ENCODE results near the gene KANK2. TPM values are rescaled to one million over a fixed set of nuclear protein-coding genes. Genes with fewer than 3 reads are reported as not detected.

KANK2 gene
- total RNA-seq, 5 donors from 2014 or later (not counting 1 experiment from before 2014, with no cell fraction given), result 0.68 to 1.9 (median 1.2) TPM

DNA sequence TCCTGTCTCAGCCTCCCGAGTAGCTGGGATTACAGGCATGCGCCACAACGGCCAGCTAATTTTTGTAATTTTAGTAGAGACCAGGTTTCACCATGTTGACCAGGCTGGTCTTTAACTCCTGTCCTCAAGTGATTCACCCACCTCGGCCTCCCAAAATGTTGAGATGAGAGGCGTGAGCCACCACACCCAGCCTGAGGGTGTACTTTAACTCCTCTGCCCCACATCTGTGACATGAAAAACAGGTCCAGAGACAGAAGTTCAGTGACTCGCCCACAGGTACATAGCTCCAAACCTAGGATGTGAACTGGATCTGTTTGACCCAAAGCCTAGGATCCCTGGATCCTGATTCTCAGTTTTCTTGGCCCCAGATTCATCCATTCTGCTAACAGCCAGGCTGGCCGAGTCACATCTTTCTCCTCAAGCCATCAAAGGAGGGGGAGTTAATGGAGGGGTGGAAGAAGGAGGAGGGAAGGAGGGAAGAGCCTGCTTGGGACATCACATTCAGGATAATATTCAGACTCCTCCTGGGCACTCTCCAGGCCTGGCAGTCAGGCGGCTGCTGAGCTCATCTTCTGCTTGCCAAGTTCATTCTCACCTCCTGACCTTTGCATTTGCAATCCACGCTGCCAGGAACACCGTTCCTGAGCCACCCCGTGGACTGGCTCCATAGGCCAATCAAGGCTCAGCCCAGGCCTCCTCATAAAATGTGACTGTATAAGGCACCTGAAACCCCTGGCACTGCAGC is 44.9 kb downstream of the KANK2 start:
- DNase-seq, result no peak
- no peak overlapping the region for H3K4me3 ChIP-seq (ENCODE audit: control insufficient read depth in 1 of 2, extremely low read depth in 1 of 2, low read length in 1 of 2)
- ChIA-PET POLR2A (no interaction called here), CTCF (no interaction called here)
- H3K27ac ChIP-seq (ENCODE audit: low read length), result no peak overlapping the region
- no peaks in the 10 kb centered on the region for H3K9me3 ChIP-seq
- no peaks in the 10 kb centered on the region for H3K27me3 ChIP-seq (replicated peaks in 1 of 2; ENCODE audit: control insufficient read depth in 2 of 2, extremely low read depth in 1 of 2, insufficient read depth in 2 of 2, low read length in 1 of 2)
- Mint-ChIP-seq H3K27me3 (no peaks in the 10 kb centered on the region), H3K4me1 (peaks cover 10 to 17% (median 14%) of the 10 kb centered on the region in 3 donors), H3K27ac (no peak overlapping the region), H3K9me3 (no peaks in the 10 kb centered on the region), H3K4me3 (no peak overlapping the region), H3K36me3 (no peaks in the 10 kb centered on the region)
- no peaks in the 10 kb centered on the region for H3K36me3 ChIP-seq (ENCODE audit: control insufficient read depth in 2 of 2, extremely low read depth in 1 of 2, insufficient read depth in 1 of 2, low read length in 1 of 2)
- peaks cover 3 to 18% of the 10 kb centered on the region in 2 experiments for H3K4me1 ChIP-seq (ENCODE audit: control insufficient read depth in 1 of 2, extremely low read depth in 1 of 2, insufficient read depth in 2 of 2, low read length in 2 of 2)
- WGBS (ENCODE audit: insufficient coverage), result 98% methylated on average over 8 of the region's 11 CpGs
- no peak for ATAC-seq (replicated peaks in 1 of 4)

DNA sequence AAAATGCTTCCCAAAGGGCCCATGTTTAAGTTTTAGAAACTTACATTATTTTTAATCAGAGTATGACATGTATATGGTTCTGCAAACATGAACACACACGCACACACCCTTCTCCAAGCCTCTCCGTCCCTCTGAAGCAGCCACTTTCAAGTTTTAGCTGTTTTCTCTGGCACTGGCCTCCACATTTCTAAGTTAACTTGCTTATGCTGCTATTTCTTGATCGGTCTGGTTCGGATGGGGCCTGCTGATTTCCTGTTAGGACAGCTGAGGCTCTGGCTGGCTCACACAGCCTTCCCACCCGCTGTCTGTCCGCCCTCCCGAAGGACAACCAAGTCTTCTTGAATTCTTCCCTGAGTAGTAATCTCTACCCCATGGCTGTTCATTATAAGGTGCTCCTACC is 46.2 kb downstream of the KANK2 start:
- Mint-ChIP-seq H3K9me3 (no peaks in the 10 kb centered on the region), H3K36me3 (no peaks in the 10 kb centered on the region), H3K27me3 (no peaks in the 10 kb centered on the region), H3K4me3 (no peak overlapping the region), H3K27ac (no peak overlapping the region), H3K4me1 (peaks cover 10 to 17% (median 14%) of the 10 kb centered on the region in 3 donors)
- Histone ChIP-seq H3K27me3 (replicated peaks in 1 of 2; ENCODE audit: control insufficient read depth in 2 of 2, extremely low read depth in 1 of 2, insufficient read depth in 2 of 2, low read length in 1 of 2) (no peaks in the 10 kb centered on the region), H3K4me1 (ENCODE audit: control insufficient read depth in 1 of 2, extremely low read depth in 1 of 2, insufficient read depth in 2 of 2, low read length in 2 of 2) (peaks cover 2 to 14% of the 10 kb centered on the region in 2 experiments), H3K36me3 (ENCODE audit: control insufficient read depth in 2 of 2, extremely low read depth in 1 of 2, insufficient read depth in 1 of 2, low read length in 1 of 2) (no peaks in the 10 kb centered on the region), H3K27ac (ENCODE audit: low read length) (no peak overlapping the region), H3K4me3 (ENCODE audit: control insufficient read depth in 1 of 2, extremely low read depth in 1 of 2, low read length in 1 of 2) (no peak overlapping the region), H3K9me3 (no peaks in the 10 kb centered on the region)
- 94% methylated on average over 3 of the region's 7 CpGs for WGBS (ENCODE audit: insufficient coverage)
- POLR2A ChIA-PET, result interaction anchor here in 1 of 2 donors (0.6 kb wide), 1 partner anchor 305 kb away, joined by 3 read pairs; no protein-coding TSS in a partner anchor
- DNase-seq, result no peak
- ATAC-seq (replicated peaks in 1 of 4), result no peak
- CTCF ChIA-PET, result interaction anchor here in 1 of 2 donors (0.6 kb wide), 1 partner anchor 118 kb away, joined by 6 read pairs; no protein-coding TSS in a partner anchor

DNA sequence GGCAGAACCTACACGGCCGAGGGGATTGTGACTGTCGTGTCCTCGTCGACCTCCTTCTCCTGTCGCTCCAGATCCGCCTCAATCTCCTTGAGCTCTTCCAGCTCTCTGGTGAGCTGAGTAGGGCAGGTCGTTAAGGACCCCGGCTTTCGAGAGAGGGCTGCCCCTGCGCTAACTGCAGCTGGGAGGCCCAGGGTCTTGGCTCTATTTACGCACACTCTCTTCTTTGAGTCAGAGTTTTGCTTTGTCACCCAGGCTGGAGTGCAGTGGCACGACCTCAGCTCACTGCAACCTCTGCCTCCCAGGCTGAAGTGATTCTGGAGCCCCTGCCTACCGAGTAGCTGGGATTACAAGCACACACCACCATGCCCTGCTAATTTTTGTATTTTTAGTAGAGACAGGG is 49.3 kb downstream of the KANK2 start:
- ChIA-PET CTCF (no interaction called here), POLR2A (no interaction called here)
- no peaks in the 10 kb centered on the region for H3K9me3 ChIP-seq
- Mint-ChIP-seq H3K27ac (no peak overlapping the region), H3K9me3 (no peaks in the 10 kb centered on the region), H3K4me1 (peaks cover 0 to 5% (median 0%) of the 10 kb centered on the region in 3 donors), H3K36me3 (no peaks in the 10 kb centered on the region), H3K27me3 (no peaks in the 10 kb centered on the region), H3K4me3 (no peak overlapping the region)
- H3K27ac ChIP-seq (ENCODE audit: low read length), result no peak overlapping the region
- ATAC-seq (replicated peaks in 1 of 4), result no peak
- no peak for DNase-seq
- no peaks in the 10 kb centered on the region for H3K36me3 ChIP-seq (ENCODE audit: control insufficient read depth in 2 of 2, extremely low read depth in 1 of 2, insufficient read depth in 1 of 2, low read length in 1 of 2)
- H3K4me1 ChIP-seq (ENCODE audit: control insufficient read depth in 1 of 2, extremely low read depth in 1 of 2, insufficient read depth in 2 of 2, low read length in 2 of 2), result peaks cover 0 to 7% of the 10 kb centered on the region in 2 experiments
- 95% methylated on average over 11 of the region's 14 CpGs for WGBS (ENCODE audit: insufficient coverage)
- H3K27me3 ChIP-seq (replicated peaks in 1 of 2; ENCODE audit: control insufficient read depth in 2 of 2, extremely low read depth in 1 of 2, insufficient read depth in 2 of 2, low read length in 1 of 2), result no peaks in the 10 kb centered on the region
- no peak overlapping the region for H3K4me3 ChIP-seq (ENCODE audit: control insufficient read depth in 1 of 2, extremely low read depth in 1 of 2, low read length in 1 of 2)

DNA sequence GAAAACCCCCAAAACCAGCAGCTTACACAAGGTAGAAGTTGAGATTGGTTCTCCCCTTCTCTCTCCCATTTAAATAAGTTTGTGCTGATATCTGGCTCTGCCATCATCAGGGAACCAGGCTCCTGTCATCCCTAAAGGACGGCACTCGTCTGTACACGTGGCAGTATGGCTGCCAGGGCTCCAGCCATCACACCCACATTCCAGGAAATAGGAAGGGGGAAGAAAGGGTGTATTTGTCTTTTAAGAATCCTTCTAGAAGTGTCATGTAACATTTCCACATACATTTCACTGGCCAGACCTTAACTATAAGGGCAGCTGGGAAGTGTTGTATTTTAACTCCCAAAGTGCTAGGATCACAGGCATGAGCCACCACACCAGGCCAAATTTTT is 51.8 kb downstream of the KANK2 start:
- Histone ChIP-seq H3K27ac (ENCODE audit: low read length) (no peak overlapping the region), H3K27me3 (replicated peaks in 1 of 2; ENCODE audit: control insufficient read depth in 2 of 2, extremely low read depth in 1 of 2, insufficient read depth in 2 of 2, low read length in 1 of 2) (peaks cover 0 to 2% of the 10 kb centered on the region in 2 experiments), H3K9me3 (no peaks in the 10 kb centered on the region), H3K4me1 (ENCODE audit: control insufficient read depth in 1 of 2, extremely low read depth in 1 of 2, insufficient read depth in 2 of 2, low read length in 2 of 2) (peaks cover 0 to 12% of the 10 kb centered on the region in 2 experiments), H3K36me3 (ENCODE audit: control insufficient read depth in 2 of 2, extremely low read depth in 1 of 2, insufficient read depth in 1 of 2, low read length in 1 of 2) (no peaks in the 10 kb centered on the region), H3K4me3 (ENCODE audit: control insufficient read depth in 1 of 2, extremely low read depth in 1 of 2, low read length in 1 of 2) (no peak overlapping the region)
- no CpG with 5 or more reads among the region's 3 CpGs for WGBS (ENCODE audit: insufficient coverage)
- no peak for ATAC-seq (replicated peaks in 1 of 4)
- DNase-seq, result no peak
- ChIA-PET POLR2A (no interaction called here), CTCF (no interaction called here)
- H3K36me3 Mint-ChIP-seq, result no peaks in the 10 kb centered on the region
- peaks cover 0 to 7% (median 0%) of the 10 kb centered on the region in 3 donors for H3K4me1 Mint-ChIP-seq
- H3K27me3 Mint-ChIP-seq, result no peaks in the 10 kb centered on the region
- no peaks in the 10 kb centered on the region for H3K9me3 Mint-ChIP-seq
- no peak overlapping the region for H3K27ac Mint-ChIP-seq
- H3K4me3 Mint-ChIP-seq, result no peak overlapping the region

DNA sequence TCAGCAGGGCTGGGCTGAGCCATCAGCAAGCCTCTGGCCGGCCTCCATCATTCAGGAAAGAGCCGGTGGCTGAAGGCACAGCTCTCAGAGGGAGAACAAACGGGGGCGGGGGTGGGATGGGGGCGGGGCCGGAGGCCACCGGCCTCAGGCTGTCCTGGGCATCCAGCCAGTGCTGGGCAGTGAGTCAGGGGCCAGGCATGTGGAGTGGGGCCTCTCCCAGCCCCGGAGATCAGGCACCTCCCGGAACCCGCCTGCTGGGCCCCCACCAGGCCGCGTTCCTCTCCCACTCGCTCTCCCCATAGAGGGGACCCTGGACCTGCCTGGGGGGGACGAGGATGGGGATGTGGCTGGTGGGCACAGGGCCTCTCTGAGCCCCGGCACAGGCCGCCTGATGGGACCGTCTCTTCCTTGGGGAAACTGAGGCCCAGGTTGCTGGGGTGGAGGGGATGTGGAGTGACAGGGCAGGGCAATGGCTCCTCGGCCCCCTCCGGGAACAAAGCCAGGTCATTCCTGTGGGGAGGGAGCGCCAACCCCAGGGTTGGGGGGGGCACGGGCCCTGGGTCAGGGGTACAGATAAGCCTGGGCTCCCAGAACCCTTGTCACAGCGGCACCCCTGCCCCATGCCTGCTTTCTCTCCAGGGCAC is 54.7 kb downstream of the KANK2 start:
- Histone ChIP-seq H3K9me3 (no peaks in the 10 kb centered on the region), H3K4me1 (ENCODE audit: control insufficient read depth in 1 of 2, extremely low read depth in 1 of 2, insufficient read depth in 2 of 2, low read length in 2 of 2) (peaks cover 2 to 29% of the 10 kb centered on the region in 2 experiments), H3K27me3 (replicated peaks in 1 of 2; ENCODE audit: control insufficient read depth in 2 of 2, extremely low read depth in 1 of 2, insufficient read depth in 2 of 2, low read length in 1 of 2) (peaks cover 0 to 15% of the 10 kb centered on the region in 2 experiments), H3K4me3 (ENCODE audit: control insufficient read depth in 1 of 2, extremely low read depth in 1 of 2, low read length in 1 of 2) (no peak overlapping the region), H3K36me3 (ENCODE audit: control insufficient read depth in 2 of 2, extremely low read depth in 1 of 2, insufficient read depth in 1 of 2, low read length in 1 of 2) (no peaks in the 10 kb centered on the region), H3K27ac (ENCODE audit: low read length) (no peak overlapping the region)
- POLR2A ChIA-PET, result no interaction called here
- Mint-ChIP-seq H3K27ac (no peak overlapping the region), H3K27me3 (no peaks in the 10 kb centered on the region), H3K36me3 (no peaks in the 10 kb centered on the region), H3K4me1 (peaks cover 5 to 15% (median 11%) of the 10 kb centered on the region in 3 donors), H3K9me3 (no peaks in the 10 kb centered on the region), H3K4me3 (peak overlapping the region in 1 of 3 donors; percentile 31)
- ATAC-seq (replicated peaks in 1 of 4), result no peak
- 64% methylated on average over 15 of the region's 22 CpGs for WGBS (ENCODE audit: insufficient coverage)
- no peak for DNase-seq
- CTCF ChIA-PET, result no interaction called here

DNA sequence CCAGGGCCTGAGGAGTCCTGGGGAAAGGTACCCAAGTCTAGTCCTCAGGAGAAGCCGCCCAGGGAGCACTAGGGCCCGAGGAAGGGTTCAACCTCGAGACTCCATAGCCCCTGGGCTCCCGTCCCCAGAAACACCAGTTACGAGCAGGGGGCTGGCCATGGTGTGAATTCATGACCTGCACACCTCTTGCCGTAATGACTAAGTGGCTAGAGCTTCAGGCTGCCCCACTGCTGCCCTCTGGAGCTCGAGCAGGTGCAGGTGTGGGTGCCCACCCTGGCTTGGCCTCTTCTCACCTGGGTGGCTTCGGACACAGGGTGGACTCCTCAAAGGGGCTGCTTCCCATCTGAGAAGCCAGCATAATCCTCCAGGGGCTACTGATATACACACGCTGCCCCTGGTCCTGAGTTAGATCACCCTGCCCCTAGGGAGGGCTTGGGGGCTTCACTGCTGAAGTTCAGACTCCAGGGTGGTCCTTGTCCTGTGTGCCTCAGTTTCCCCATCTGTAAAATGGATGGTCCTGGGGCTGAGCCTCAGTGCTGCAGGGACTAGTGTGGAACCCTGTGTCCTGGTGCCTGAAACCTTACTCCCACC is 55.3 kb downstream of the KANK2 start:
- ChIA-PET POLR2A (interaction anchor here in 1 of 2 donors (0.7 kb wide), 1 partner anchor 65 kb away, joined by 3 read pairs; no protein-coding TSS in a partner anchor), CTCF (no interaction called here)
- H3K36me3 Mint-ChIP-seq, result no peaks in the 10 kb centered on the region
- no peaks in the 10 kb centered on the region for H3K27me3 Mint-ChIP-seq
- H3K27me3 ChIP-seq (replicated peaks in 1 of 2; ENCODE audit: control insufficient read depth in 2 of 2, extremely low read depth in 1 of 2, insufficient read depth in 2 of 2, low read length in 1 of 2), result peaks cover 0 to 15% of the 10 kb centered on the region in 2 experiments
- no peak overlapping the region for H3K4me3 Mint-ChIP-seq
- H3K27ac Mint-ChIP-seq, result no peak overlapping the region
- no peak for DNase-seq
- no peaks in the 10 kb centered on the region for H3K36me3 ChIP-seq (ENCODE audit: control insufficient read depth in 2 of 2, extremely low read depth in 1 of 2, insufficient read depth in 1 of 2, low read length in 1 of 2)
- peaks cover 9 to 20% (median 13%) of the 10 kb centered on the region in 3 donors for H3K4me1 Mint-ChIP-seq
- H3K9me3 ChIP-seq, result no peaks in the 10 kb centered on the region
- no peak overlapping the region for H3K27ac ChIP-seq (ENCODE audit: low read length)
- WGBS (ENCODE audit: insufficient coverage), result 92% methylated on average over 8 of the region's 9 CpGs
- peaks cover 3 to 35% of the 10 kb centered on the region in 2 experiments for H3K4me1 ChIP-seq (ENCODE audit: control insufficient read depth in 1 of 2, extremely low read depth in 1 of 2, insufficient read depth in 2 of 2, low read length in 2 of 2)
- ATAC-seq (replicated peaks in 1 of 4), result no peak
- H3K4me3 ChIP-seq (ENCODE audit: control insufficient read depth in 1 of 2, extremely low read depth in 1 of 2, low read length in 1 of 2), result no peak overlapping the region
- no peaks in the 10 kb centered on the region for H3K9me3 Mint-ChIP-seq

All from T-cell (primary cell).